NB4 (cell line): ENCODE data around the gene LY86.

Source experiments
- DNase-seq: peaks from one replicate; pipeline ENCODE4 v3.0.0; 2010; ENCODE audit warnings: low read depth
- H3K4me3 ChIP-seq: one replicate; pipeline ENCODE4 v1.5.1; 2011; ENCODE audit warnings: mild to moderate bottlenecking, low read depth, low read length, moderate library complexity
- CTCF ChIP-seq: IDR thresholded peaks from one replicate; pipeline ENCODE4 v1.5.1; 2012; ENCODE audit warnings: low read depth, low read length
- MYC ChIP-seq: IDR thresholded peaks from 2 replicates; pipeline ENCODE4 v1.6.1; 2011; ENCODE audit warnings: low read depth, low read length
- POLR2A ChIP-seq: IDR thresholded peaks from 2 replicates; pipeline ENCODE4 v1.6.1; 2011; ENCODE audit warnings: mild to moderate bottlenecking; ENCODE audit not compliant: insufficient read length; ENCODE audit errors: extremely low read depth
- TF ChIP-seq, protein P1 (sequence below): IDR thresholded peaks from 2 replicates; pipeline ENCODE4 v1.6.1; 2011; ENCODE audit warnings: low read depth, low read length

LY86 gene

DNA sequence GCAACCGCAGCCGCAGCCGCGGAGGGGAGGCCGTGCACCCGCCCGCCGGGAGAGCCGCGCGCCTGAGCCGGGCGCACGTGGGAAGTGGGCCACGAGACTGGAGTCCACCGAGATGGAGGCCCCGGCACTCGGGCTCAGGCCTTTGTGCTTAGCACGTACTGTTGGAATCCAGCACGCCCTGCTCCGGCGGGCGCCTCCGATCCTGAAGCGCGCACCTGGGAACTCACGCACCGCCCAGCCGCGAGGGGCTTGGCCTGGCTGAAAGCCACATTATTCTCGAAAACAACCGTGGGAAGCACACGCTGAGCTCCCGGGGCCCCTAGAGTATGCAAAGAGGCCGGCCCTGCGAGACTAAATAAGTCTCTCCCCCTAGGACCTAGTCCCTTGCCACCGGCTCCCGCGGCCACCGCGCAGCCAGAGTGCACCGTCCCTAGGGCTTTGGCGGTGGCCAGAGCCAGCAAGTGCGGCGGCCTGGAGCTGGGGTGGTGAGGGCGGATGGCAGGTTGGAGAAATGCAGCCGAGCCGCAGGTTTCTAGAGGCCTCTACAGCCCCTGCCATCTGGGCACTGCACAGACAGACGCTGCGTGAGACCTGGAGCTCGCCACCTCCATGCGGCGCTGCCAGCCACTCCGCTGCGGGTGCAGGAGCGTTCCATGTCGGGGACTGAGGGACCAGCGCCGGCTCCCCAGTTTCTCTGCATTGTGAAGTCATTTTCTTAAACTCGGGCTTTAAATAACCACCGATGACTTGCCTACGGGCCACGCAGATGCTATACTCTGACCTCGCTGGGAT, 42.0 kb upstream of the LY86 start:
- peak overlapping the region; percentile 46 for H3K4me3 ChIP-seq
- DNase-seq = peak; percentile 74
- TF ChIP-seq, protein P1, sequence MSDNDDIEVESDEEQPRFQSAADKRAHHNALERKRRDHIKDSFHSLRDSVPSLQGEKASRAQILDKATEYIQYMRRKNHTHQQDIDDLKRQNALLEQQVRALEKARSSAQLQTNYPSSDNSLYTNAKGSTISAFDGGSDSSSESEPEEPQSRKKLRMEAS = peak; percentile 83
- TF ChIP-seq MYC = peak; percentile 40; the same call in 1 of the 2 replicates
- no peak for TF ChIP-seq POLR2A
- no peak for TF ChIP-seq CTCF

GRCh38 chr6:6547110-6547879, 41.2 kb upstream of the LY86 start:
- TF ChIP-seq POLR2A = no peak
- 0 out of 2 replicates have a peak, but pooled peaks have one; percentile 3 for TF ChIP-seq MYC
- peak; percentile 90 for TF ChIP-seq CTCF
- TF ChIP-seq, protein P1 = peak; percentile 46; the same call in 1 of the 2 replicates
- peak overlapping the region; percentile 46 for H3K4me3 ChIP-seq
- peak; percentile 94 for DNase-seq

DNA sequence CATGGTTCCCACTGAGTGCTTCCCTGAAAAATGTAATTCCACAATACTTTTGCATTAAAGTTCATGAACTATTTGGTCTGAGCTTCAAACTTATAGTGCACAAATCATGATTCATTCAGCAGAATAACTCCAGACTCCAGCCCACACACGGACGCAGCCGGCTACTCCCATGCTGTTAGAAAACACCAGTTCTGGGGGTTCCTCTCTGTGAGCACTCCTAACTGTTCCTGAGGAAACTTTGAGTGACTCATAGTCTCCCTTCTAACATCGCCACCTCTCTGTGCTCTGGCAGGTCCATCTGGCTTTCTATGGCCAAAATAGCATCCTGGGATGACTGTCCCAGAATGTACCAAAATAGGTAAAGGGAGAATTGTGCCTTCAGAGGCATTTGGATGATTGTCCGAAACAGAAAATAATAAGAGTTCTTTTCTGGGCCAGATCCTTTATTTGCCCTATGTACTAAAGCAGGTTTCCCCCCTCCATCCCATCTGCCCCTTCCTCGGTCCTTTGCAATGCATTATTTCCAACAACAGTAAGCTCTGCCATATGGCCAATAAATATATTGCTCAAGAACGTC, 32.3 kb upstream of the LY86 start:
- peak overlapping the region; percentile 32 for H3K4me3 ChIP-seq
- peak; percentile 94 for DNase-seq
- TF ChIP-seq, protein P1 = peak; percentile 59
- TF ChIP-seq MYC (0 out of 2 replicates have a peak, but pooled peaks have one; percentile 54), CTCF (no peak)

- peak; percentile 87 for DNase-seq
- TF ChIP-seq POLR2A = no peak
- no peak for TF ChIP-seq MYC
- peak; percentile 85 for TF ChIP-seq CTCF
- TF ChIP-seq, protein P1 = no peak
- H3K4me3 ChIP-seq = peak overlapping the region; percentile 32
Measured at GRCh38 chr6:6556738-6557503, 31.6 kb upstream of the LY86 start.

- peak overlapping the region; percentile 32 for H3K4me3 ChIP-seq
- DNase-seq = no peak
- TF ChIP-seq CTCF = no peak
Measured at GRCh38 chr6:6557504-6557839, 31.0 kb upstream of the LY86 start.
